Osteocyte (in vitro differentiated cells): ENCODE measurements around the gene FAM76B. TPM values are rescaled to one million over a fixed set of nuclear protein-coding genes. Genes with fewer than 3 reads are reported as not detected.

Source experiments
- DNase-seq: peaks from one replicate; pipeline ENCODE4 v3.0.0; 2021; ENCODE audit warnings: mixed read lengths; ENCODE audit not compliant: unreplicated experiment; ENCODE audit errors: extremely low spot score
- H3K27ac Mint-ChIP-seq: one replicate; pipeline ENCODE4 v1.8.0; 2021; ENCODE audit warnings: mild to moderate bottlenecking, mixed read lengths; ENCODE audit not compliant: unreplicated experiment
- H3K27me3 Mint-ChIP-seq: one replicate; pipeline ENCODE4 v1.8.0; 2021; ENCODE audit warnings: mixed read lengths; ENCODE audit not compliant: unreplicated experiment
- H3K36me3 Mint-ChIP-seq: one replicate; pipeline ENCODE4 v1.8.0; 2021; ENCODE audit warnings: mixed read lengths; ENCODE audit not compliant: unreplicated experiment
- H3K4me1 Mint-ChIP-seq: one replicate; pipeline ENCODE4 v1.8.0; 2021; ENCODE audit warnings: mixed read lengths; ENCODE audit not compliant: unreplicated experiment
- H3K4me3 Mint-ChIP-seq: one replicate; pipeline ENCODE4 v1.8.0; 2021; ENCODE audit warnings: mild to moderate bottlenecking, moderate library complexity, mixed read lengths; ENCODE audit not compliant: unreplicated experiment
- H3K9me3 Mint-ChIP-seq: one replicate; pipeline ENCODE4 v1.8.0; 2021; ENCODE audit warnings: mixed read lengths; ENCODE audit not compliant: unreplicated experiment
- CTCF ChIP-seq: fragments of 200-600 bp; sonication (generic); IDR thresholded peaks from 2 replicates; pipeline ENCODE4 v1.5.0; 2021; ENCODE audit warnings: antibody characterized with exemption, mild to moderate bottlenecking, moderate library complexity
- total RNA-seq: library from RNA; stranded (reverse); gene quantifications from 2 replicates; pipeline ENCODE4 v1.2.1, GENCODE V29; 2021

The FAM76B gene
- total RNA-seq, 1 donor from 2014 or later, result 26.7 TPM

- no peak overlapping the region for H3K4me3 Mint-ChIP-seq
- peaks cover 13% of the 10 kb centered on the region for H3K4me1 Mint-ChIP-seq
- H3K9me3 Mint-ChIP-seq, result no peaks in the 10 kb centered on the region
- peaks cover 14% of the 10 kb centered on the region for H3K36me3 Mint-ChIP-seq
- DNase-seq, result no peak
- H3K27ac Mint-ChIP-seq, result no peak overlapping the region
- no peaks in the 10 kb centered on the region for H3K27me3 Mint-ChIP-seq
- TF ChIP-seq CTCF, result no peak
Observed at GRCh38 chr11:95796501-95796900, 6.9 kb upstream of the FAM76B start.

DNA sequence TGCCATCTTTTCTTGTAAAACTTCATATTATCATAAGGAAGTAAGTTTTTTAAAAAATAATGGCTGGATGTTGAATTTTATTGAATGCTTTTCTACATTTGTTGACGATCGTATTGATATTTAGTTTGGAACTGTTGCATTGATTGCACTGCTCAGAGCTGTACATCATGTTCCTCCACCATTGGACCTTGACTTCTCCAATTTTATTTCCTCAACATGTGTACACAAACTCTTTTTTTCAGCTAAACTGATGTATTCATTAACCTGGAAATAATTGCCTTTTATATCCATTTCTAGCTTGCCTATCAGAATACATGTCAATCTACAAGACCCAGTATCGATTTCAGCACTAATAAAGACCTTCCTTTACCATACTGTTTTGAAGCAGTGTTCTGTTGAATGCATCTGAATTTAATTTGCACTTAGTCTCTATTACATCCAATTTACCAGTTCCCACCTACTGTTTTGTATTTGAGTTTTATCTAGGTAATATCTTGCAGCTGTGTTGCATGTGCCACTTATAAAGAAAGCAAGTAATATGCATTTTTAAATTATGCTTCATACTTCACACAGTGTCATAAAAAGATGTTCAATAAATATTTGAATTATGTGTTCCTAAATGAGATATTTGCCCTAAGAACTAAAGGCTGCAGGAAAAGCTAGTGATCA, 6.2 kb upstream of the FAM76B start:
- Mint-ChIP-seq H3K27me3 (no peaks in the 10 kb centered on the region), H3K36me3 (peaks cover 12% of the 10 kb centered on the region), H3K27ac (no peak overlapping the region), H3K4me3 (no peak overlapping the region), H3K4me1 (peaks cover 16% of the 10 kb centered on the region), H3K9me3 (no peaks in the 10 kb centered on the region)
- no peak for TF ChIP-seq CTCF
- no peak for DNase-seq

GRCh38 chr11:95794086-95794485, 4.5 kb upstream of the FAM76B start:
- no peak for TF ChIP-seq CTCF
- DNase-seq, result no peak
- Mint-ChIP-seq H3K4me1 (peaks cover 16% of the 10 kb centered on the region), H3K9me3 (no peaks in the 10 kb centered on the region), H3K36me3 (no peaks in the 10 kb centered on the region), H3K27ac (no peak overlapping the region), H3K27me3 (no peaks in the 10 kb centered on the region), H3K4me3 (no peak overlapping the region)

GRCh38 chr11:95793116-95793515, 3.5 kb upstream of the FAM76B start:
- no peak overlapping the region for H3K4me3 Mint-ChIP-seq
- DNase-seq, result no peak
- no peaks in the 10 kb centered on the region for H3K9me3 Mint-ChIP-seq

GRCh38 chr11:95792700-95793099, 3.1 kb upstream of the FAM76B start:
- Mint-ChIP-seq H3K9me3 (no peaks in the 10 kb centered on the region), H3K4me1 (peaks cover 27% of the 10 kb centered on the region), H3K4me3 (no peak overlapping the region), H3K27me3 (no peaks in the 10 kb centered on the region), H3K27ac (no peak overlapping the region), H3K36me3 (no peaks in the 10 kb centered on the region)
- no peak for DNase-seq
- no peak for TF ChIP-seq CTCF

More at GRCh38 chr11:95793116-95793515, 3.5 kb upstream of the FAM76B start:
- no peaks in the 10 kb centered on the region for H3K36me3 Mint-ChIP-seq
- H3K27me3 Mint-ChIP-seq, result no peaks in the 10 kb centered on the region
- no peak for TF ChIP-seq CTCF
- H3K4me1 Mint-ChIP-seq, result peaks cover 22% of the 10 kb centered on the region
- H3K27ac Mint-ChIP-seq, result no peak overlapping the region
